DOHH2 (cell line): Measurements from ENCODE around the gene SPATA12.

Source experiments
- EZH2phosphoT487 ChIP-seq: fragments of 200-600 bp; sonication (generic); IDR thresholded peaks from 2 replicates; pipeline ENCODE4 v1.6.1; 2017; ENCODE audit warnings: borderline replicate concordance, mild to moderate bottlenecking, antibody characterized with exemption, low read length, moderate library complexity, mixed read lengths
- TF ChIP-seq, protein P1 (sequence below): fragments of 200-600 bp; sonication (generic); IDR thresholded peaks from one replicate; pipeline ENCODE4 v1.5.1; 2014; ENCODE audit warnings: antibody characterized with exemption, mild to moderate bottlenecking, low read depth, low read length; ENCODE audit not compliant: poor library complexity, severe bottlenecking

DNA sequence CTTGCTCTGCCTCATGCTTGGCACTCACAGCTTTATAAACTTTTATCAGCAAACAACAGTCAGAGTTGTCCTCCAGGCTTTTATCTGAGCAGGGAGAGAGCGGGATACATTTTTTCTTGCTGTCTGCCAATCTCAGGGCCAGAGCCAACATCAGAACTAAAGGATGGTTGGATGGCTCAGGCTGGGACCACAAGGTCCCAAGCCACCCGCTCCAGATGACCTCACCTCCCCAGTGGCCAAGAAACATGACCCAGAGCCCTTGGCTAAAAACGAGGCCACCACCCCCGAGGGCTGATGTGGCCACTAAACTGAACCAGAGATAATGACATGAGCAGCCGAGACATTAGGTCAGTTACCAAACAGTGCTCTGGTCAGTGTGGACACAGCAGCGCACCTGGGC lies 18.8 kb upstream of the SPATA12 start:
- TF ChIP-seq, protein P1, sequence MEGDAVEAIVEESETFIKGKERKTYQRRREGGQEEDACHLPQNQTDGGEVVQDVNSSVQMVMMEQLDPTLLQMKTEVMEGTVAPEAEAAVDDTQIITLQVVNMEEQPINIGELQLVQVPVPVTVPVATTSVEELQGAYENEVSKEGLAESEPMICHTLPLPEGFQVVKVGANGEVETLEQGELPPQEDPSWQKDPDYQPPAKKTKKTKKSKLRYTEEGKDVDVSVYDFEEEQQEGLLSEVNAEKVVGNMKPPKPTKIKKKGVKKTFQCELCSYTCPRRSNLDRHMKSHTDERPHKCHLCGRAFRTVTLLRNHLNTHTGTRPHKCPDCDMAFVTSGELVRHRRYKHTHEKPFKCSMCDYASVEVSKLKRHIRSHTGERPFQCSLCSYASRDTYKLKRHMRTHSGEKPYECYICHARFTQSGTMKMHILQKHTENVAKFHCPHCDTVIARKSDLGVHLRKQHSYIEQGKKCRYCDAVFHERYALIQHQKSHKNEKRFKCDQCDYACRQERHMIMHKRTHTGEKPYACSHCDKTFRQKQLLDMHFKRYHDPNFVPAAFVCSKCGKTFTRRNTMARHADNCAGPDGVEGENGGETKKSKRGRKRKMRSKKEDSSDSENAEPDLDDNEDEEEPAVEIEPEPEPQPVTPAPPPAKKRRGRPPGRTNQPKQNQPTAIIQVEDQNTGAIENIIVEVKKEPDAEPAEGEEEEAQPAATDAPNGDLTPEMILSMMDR, result no peak
- no peak for TF ChIP-seq EZH2phosphoT487
